ENCODE results near the gene NEU2. TPM values are rescaled to one million over a fixed set of nuclear protein-coding genes. Genes with fewer than 3 reads are reported as not detected.
A peak's percentile ranks its signal among the peaks of the same experiment; 100 is the strongest.

Gene NEU2
- total RNA-seq: not detected
- long read RNA-seq: 0 reads

GRCh38 chr2:233032551-233033320 lies at the start of gene NEU2:
NEU2 (plus strand) TSS chr2:233032672; CDS start chr2:233032672, 0 bp downstream.
- intact Hi-C loops (cut with DNase I, micrococcal nuclease): no loop called here
- ATAC-seq (no peak), DNase-seq (no peak)

- intact Hi-C loops (cut with DNase I, micrococcal nuclease): no loop called here
- ATAC-seq (no peak), DNase-seq (no peak)
Measured at GRCh38 chr2:232982926-232983668, 49.4 kb upstream of the NEU2 start.

- DNase-seq (no peak), ATAC-seq (no peak)
Measured at GRCh38 chr2:232983669-232984140, 48.8 kb upstream of the NEU2 start.

GRCh38 chr2:232984451-232985207 lies 47.8 kb upstream of the NEU2 start:
- DNase-seq (no peak), ATAC-seq (no peak)
- intact Hi-C loops (cut with DNase I, micrococcal nuclease): no loop called here

More at GRCh38 chr2:232983669-232984140, 48.8 kb upstream of the NEU2 start:
- intact Hi-C loops (cut with DNase I, micrococcal nuclease): no loop called here

- intact Hi-C loops (cut with DNase I, micrococcal nuclease): no loop called here
- ATAC-seq: no peak
- no peak for DNase-seq
Measured at GRCh38 chr2:232986155-232986554, 46.3 kb upstream of the NEU2 start.

GRCh38 chr2:232993231-232993821 lies 39.1 kb upstream of the NEU2 start:
- ATAC-seq (no peak), DNase-seq (no peak)
- intact Hi-C loops (cut with DNase I, micrococcal nuclease): no loop called here

- intact Hi-C loops (cut with DNase I, micrococcal nuclease): no loop called here
- ATAC-seq: no peak
- no peak for DNase-seq
Measured at GRCh38 chr2:232994446-232994845, 38.0 kb upstream of the NEU2 start.

GRCh38 chr2:232997749-232998665 lies 34.5 kb upstream of the NEU2 start:
- intact Hi-C loops (cut with DNase I, micrococcal nuclease): no loop called here
- no peak for DNase-seq
- ATAC-seq: peak; percentile 9

GRCh38 chr2:232998666-232998985 lies 33.8 kb upstream of the NEU2 start:
- ATAC-seq: no peak
- DNase-seq: no peak
- intact Hi-C loops (cut with DNase I, micrococcal nuclease): no loop called here

- DNase-seq (peak in 1 of 2 donors; percentile 8), ATAC-seq (peak; percentile 55)
- intact Hi-C loops (cut with DNase I, micrococcal nuclease): no loop called here
Measured at GRCh38 chr2:232999354-232999753, 33.1 kb upstream of the NEU2 start.

GRCh38 chr2:233000886-233001750 lies 31.4 kb upstream of the NEU2 start:
- DNase-seq: no peak
- ATAC-seq: no peak
- intact Hi-C loops (cut with DNase I, micrococcal nuclease): no loop called here

- intact Hi-C loops (cut with DNase I, micrococcal nuclease): no loop called here
- ATAC-seq (no peak), DNase-seq (no peak)
Measured at GRCh38 chr2:233002829-233003657, 29.4 kb upstream of the NEU2 start.

- intact Hi-C loops (cut with DNase I, micrococcal nuclease): no loop called here
- ATAC-seq (no peak), DNase-seq (no peak)
Measured at GRCh38 chr2:233003658-233004555, 28.6 kb upstream of the NEU2 start.

GRCh38 chr2:233005096-233005495 lies 27.4 kb upstream of the NEU2 start:
- no peak for ATAC-seq
- DNase-seq: no peak
- intact Hi-C loops (cut with DNase I, micrococcal nuclease): no loop called here

- ATAC-seq: no peak
- intact Hi-C loops (cut with DNase I, micrococcal nuclease): no loop called here
- DNase-seq: no peak
Measured at GRCh38 chr2:233006648-233007047, 25.8 kb upstream of the NEU2 start.

GRCh38 chr2:233007270-233007669 lies 25.2 kb upstream of the NEU2 start:
- no peak for ATAC-seq
- intact Hi-C loops (cut with DNase I, micrococcal nuclease): no loop called here
- DNase-seq: no peak
